ENCODE measurements around the gene LDB2. TPM values are rescaled to one million over a fixed set of nuclear protein-coding genes. Genes with fewer than 3 reads are reported as not detected.

The LDB2 gene
- total and polyA plus RNA-seq, 2 donors (not counting 3 experiments of a cell fraction or from before 2014, with no cell fraction given) = 127 to 223 TPM

DNA sequence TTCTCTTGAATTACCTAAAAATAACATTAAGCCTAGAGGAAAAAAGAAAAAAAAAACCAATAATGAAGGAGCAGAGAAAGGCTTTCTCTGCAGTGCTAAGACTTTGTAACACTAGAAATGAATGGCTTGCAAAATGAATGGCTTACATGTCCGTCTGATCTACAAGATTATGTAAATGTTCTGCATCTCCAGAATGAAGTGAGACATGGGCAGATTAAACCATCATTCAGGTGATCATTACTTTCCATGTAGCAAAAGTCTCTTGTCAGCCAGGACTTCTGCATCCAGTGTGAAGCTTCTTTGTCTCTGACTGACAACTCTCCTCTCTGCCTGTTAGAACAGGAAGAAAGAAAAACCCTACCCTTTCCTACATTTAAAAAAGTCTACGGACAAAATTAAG, 304.3 kb downstream of the LDB2 start:
- no peak overlapping the region for H3K4me3 ChIP-seq (replicated peaks in 1 of 3; ENCODE audit: insufficient read depth in 1 of 3, low read depth in 1 of 3, low read length in 3 of 3)
- H3K27me3 ChIP-seq (ENCODE audit: control insufficient read depth in 2 of 2, insufficient read depth in 2 of 2, low read length in 2 of 2) = no peaks in the 10 kb centered on the region
- CTCF ChIA-PET = interaction anchor here (1.0 kb wide), 1 partner anchor 10 kb away, joined by 3 read pairs; no protein-coding TSS in a partner anchor
- BruUV-seq (replicated peaks) = no TSS peak
- no peaks in the 10 kb centered on the region for H3K79me2 ChIP-seq (ENCODE audit: control insufficient read depth, insufficient read depth, low read length)
- H2AFZ ChIP-seq (ENCODE audit: low read depth, low read length) = no peak overlapping the region
- no peak overlapping the region for H3K27ac ChIP-seq (ENCODE audit: insufficient read depth, low read depth, low read length)
- no peak overlapping the region for H3K4me2 ChIP-seq (ENCODE audit: insufficient read depth, low read length)
- DNase-seq (ENCODE audit: low read depth, low spot score) (no peak), FAIRE-seq (no peak)
- no peaks in the 10 kb centered on the region for H3K9me1 ChIP-seq (replicated peaks; ENCODE audit: control insufficient read depth, extremely low read depth, insufficient read depth, low read length)
- POLR2A ChIA-PET = no interaction called here
- H3K36me3 ChIP-seq (ENCODE audit: control insufficient read depth in 2 of 2, extremely low read depth in 1 of 2, insufficient read depth in 2 of 2, low read length in 2 of 2) = peaks cover 0 to 2% of the 10 kb centered on the region in 2 experiments
- intact Hi-C loops (cut with micrococcal nuclease) = no loop called here
- no peaks in the 10 kb centered on the region for H3K9me3 ChIP-seq (replicated peaks; ENCODE audit: control insufficient read depth, insufficient read depth, low read length)
- peaks cover 15% of the 10 kb centered on the region for H3K4me1 ChIP-seq (ENCODE audit: control insufficient read depth, extremely low read depth, insufficient read depth, low read length)
- H4K20me1 ChIP-seq (replicated peaks; ENCODE audit: control insufficient read depth, extremely low read depth, insufficient read depth, low read length) = no peaks in the 10 kb centered on the region
- dilution Hi-C loops (cut with MboI; ENCODE audit: extremely low pct_ligation_motif_present, low sequenced_read_pairs) = no loop called here
- no peak for TF ChIP-seq EZH2 (IDR thresholded peaks at IDR 0.05; ENCODE audit: borderline replicate concordance, low read depth, low read length, severe bottlenecking)
- TF ChIP-seq FOS (IDR thresholded peaks at IDR 0.05; ENCODE audit: borderline replicate concordance, insufficient read depth, low read length) = no peak
- TF ChIP-seq, protein P1, sequence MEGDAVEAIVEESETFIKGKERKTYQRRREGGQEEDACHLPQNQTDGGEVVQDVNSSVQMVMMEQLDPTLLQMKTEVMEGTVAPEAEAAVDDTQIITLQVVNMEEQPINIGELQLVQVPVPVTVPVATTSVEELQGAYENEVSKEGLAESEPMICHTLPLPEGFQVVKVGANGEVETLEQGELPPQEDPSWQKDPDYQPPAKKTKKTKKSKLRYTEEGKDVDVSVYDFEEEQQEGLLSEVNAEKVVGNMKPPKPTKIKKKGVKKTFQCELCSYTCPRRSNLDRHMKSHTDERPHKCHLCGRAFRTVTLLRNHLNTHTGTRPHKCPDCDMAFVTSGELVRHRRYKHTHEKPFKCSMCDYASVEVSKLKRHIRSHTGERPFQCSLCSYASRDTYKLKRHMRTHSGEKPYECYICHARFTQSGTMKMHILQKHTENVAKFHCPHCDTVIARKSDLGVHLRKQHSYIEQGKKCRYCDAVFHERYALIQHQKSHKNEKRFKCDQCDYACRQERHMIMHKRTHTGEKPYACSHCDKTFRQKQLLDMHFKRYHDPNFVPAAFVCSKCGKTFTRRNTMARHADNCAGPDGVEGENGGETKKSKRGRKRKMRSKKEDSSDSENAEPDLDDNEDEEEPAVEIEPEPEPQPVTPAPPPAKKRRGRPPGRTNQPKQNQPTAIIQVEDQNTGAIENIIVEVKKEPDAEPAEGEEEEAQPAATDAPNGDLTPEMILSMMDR (IDR thresholded peaks at IDR 0.05; ENCODE audit: extremely low read depth in 1 of 2, insufficient read depth in 1 of 2, low read depth in 1 of 2, low read length in 2 of 2) = no peak
- no peak for TF ChIP-seq JUN (IDR thresholded peaks at IDR 0.05; ENCODE audit: borderline replicate concordance, insufficient read depth, insufficient read length, low read depth)
- no peak for TF ChIP-seq POLR2AphosphoS5 (IDR thresholded peaks at IDR 0.05; ENCODE audit: insufficient read depth, low read depth, low read length)
- no peak for TF ChIP-seq GATA2 (IDR thresholded peaks at IDR 0.05; ENCODE audit: insufficient read depth, insufficient read length, low read depth, low read length)
- no peak for TF ChIP-seq MYC (IDR thresholded peaks at IDR 0.05; ENCODE audit: low read depth, low read length)
- TF ChIP-seq POLR2A (IDR thresholded peaks at IDR 0.05; ENCODE audit: low read depth, low read length) = no peak
- TF ChIP-seq, protein P2, sequence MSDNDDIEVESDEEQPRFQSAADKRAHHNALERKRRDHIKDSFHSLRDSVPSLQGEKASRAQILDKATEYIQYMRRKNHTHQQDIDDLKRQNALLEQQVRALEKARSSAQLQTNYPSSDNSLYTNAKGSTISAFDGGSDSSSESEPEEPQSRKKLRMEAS (IDR thresholded peaks at IDR 0.05; ENCODE audit: insufficient read depth, insufficient read length) = no peak
- no peak overlapping the region for H3K9ac ChIP-seq (replicated peaks; ENCODE audit: extremely low read depth, insufficient read depth, low read length)
